ENCODE results near the gene DNASE2.

DNA sequence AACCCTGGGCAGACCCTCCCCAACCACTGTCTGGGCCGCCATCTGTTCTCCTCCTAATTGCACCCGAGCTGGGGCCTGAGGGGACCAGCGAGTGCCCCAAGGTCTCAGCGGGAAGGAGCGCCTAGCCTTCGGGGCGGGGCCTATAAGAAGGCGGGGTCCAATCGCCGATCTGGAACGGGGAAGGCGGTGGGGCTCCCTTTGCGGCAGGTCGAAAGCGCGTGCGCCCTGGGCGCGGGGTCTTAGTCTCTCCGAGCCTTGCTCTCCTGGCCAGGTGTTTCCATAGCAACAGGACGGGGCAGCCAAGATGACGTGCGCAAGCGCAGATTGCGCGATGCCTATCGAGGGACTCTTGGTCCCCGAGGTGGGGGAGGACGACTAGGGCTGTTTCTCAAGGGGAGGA lies 40.2 kb downstream of the DNASE2 start:
- TF ChIP-seq, protein P1, sequence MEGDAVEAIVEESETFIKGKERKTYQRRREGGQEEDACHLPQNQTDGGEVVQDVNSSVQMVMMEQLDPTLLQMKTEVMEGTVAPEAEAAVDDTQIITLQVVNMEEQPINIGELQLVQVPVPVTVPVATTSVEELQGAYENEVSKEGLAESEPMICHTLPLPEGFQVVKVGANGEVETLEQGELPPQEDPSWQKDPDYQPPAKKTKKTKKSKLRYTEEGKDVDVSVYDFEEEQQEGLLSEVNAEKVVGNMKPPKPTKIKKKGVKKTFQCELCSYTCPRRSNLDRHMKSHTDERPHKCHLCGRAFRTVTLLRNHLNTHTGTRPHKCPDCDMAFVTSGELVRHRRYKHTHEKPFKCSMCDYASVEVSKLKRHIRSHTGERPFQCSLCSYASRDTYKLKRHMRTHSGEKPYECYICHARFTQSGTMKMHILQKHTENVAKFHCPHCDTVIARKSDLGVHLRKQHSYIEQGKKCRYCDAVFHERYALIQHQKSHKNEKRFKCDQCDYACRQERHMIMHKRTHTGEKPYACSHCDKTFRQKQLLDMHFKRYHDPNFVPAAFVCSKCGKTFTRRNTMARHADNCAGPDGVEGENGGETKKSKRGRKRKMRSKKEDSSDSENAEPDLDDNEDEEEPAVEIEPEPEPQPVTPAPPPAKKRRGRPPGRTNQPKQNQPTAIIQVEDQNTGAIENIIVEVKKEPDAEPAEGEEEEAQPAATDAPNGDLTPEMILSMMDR (IDR thresholded peaks at IDR 0.05; ENCODE audit: insufficient read depth, low read length, poor library complexity, severe bottlenecking) = no peak
- TF ChIP-seq EZH2phosphoT487 (conservative IDR thresholded peaks at IDR 0.05; ENCODE audit: low read length) = no peak
